BJ (cell line): ENCODE measurements around the gene ATRN. TPM values are rescaled to one million over a fixed set of nuclear protein-coding genes. Genes with fewer than 3 reads are reported as not detected.

ENCODE experiments used
- CTCF ChIA-PET: fragments of 350-600 bp; formaldehyde crosslinking; extraction: SDS; loops from one replicate; lab custom pipeline; 2021; ENCODE audit warnings: antibody characterized with exemption, inconsistent platforms; lab: Yijun Ruan, JAX
- POLR2A ChIA-PET: fragments of 300-600 bp; sonication (Branson Sonifier 250); formaldehyde crosslinking; extraction: SDS; loops from one replicate; lab custom pipeline; 2021; ENCODE audit warnings: antibody characterized with exemption; lab: Charles Lee
- DNase-seq: peaks from one replicate; pipeline ENCODE4 v3.0.0-alpha.2; 2011; ENCODE audit warnings: low read depth
- H3K27me3 ChIP-seq: 2 replicates; pipeline ENCODE4 v1.6.0; 2011; ENCODE audit warnings: low read length; ENCODE audit not compliant: control insufficient read depth, insufficient read depth
- H3K36me3 ChIP-seq: 2 replicates; pipeline ENCODE4 v1.5.1; 2011; ENCODE audit warnings: low read length; ENCODE audit not compliant: control insufficient read depth, insufficient read depth
- H3K4me3 ChIP-seq: 2 replicates; pipeline ENCODE4 v1.5.1; 2011; ENCODE audit warnings: low read depth, mild to moderate bottlenecking, control low read depth, low read length
- CTCF ChIP-seq: IDR thresholded peaks from 2 replicates; pipeline ENCODE4 v1.5.1; 2011; ENCODE audit warnings: low read depth, mild to moderate bottlenecking, control low read depth, inconsistent platforms, low read length, moderate library complexity; ENCODE audit not compliant: insufficient read depth
- polyA plus RNA-seq: library from polyadenylated mRNA; depleted of rRNA; stranded (reverse); fragments of >200 nt; gene quantifications from 2 replicates; pipeline ENCODE4 v1.2.3, GENCODE V29; 2011

Gene ATRN
- polyA plus RNA-seq, 1 experiment, result 55.7 TPM

GRCh38 chr20:3673221-3674070 lies 202.6 kb downstream of the ATRN start:
- Histone ChIP-seq H3K4me3 (no peak overlapping the region), H3K36me3 (peaks cover 62% of the 10 kb centered on the region), H3K27me3 (no peaks in the 10 kb centered on the region)
- CTCF ChIA-PET, result interaction anchor here (0.8 to 15.3 kb wide), 6 partner anchors 11 to 110 kb away, joined by 4 to 331 read pairs (median 4); partner anchors contain the start of genes ADISSP and SIGLEC1
- no peak for TF ChIP-seq CTCF
- POLR2A ChIA-PET, result no interaction called here
- DNase-seq, result no peak

- POLR2A ChIA-PET, result interaction anchor here (0.7 kb wide), 1 partner anchor 42 kb away, joined by 5 read pairs; no protein-coding TSS in a partner anchor
- CTCF ChIA-PET, result interaction anchor here (0.8 to 15.3 kb wide), 7 partner anchors 10 to 111 kb away, joined by 3 to 331 read pairs (median 4); partner anchors contain the start of genes ADISSP and SIGLEC1
- no peak overlapping the region for H3K4me3 ChIP-seq
- no peak for DNase-seq
- no peak for TF ChIP-seq CTCF
- peaks cover 60% of the 10 kb centered on the region for H3K36me3 ChIP-seq
- no peaks in the 10 kb centered on the region for H3K27me3 ChIP-seq
Measured at GRCh38 chr20:3674447-3674846, 203.6 kb downstream of the ATRN start.

GRCh38 chr20:3674995-3675900 lies 204.4 kb downstream of the ATRN start:
- TF ChIP-seq CTCF, result no peak
- ChIA-PET CTCF (interaction anchor here (0.9 to 15.3 kb wide), 10 partner anchors 8 to 112 kb away, joined by 3 to 331 read pairs (median 16); partner anchors contain the start of genes CENPB, SIGLEC1 and SPEF1), POLR2A (interaction anchor here (0.7 kb wide), 1 partner anchor 41 kb away, joined by 5 read pairs; no protein-coding TSS in a partner anchor)
- H3K36me3 ChIP-seq, result peaks cover 59% of the 10 kb centered on the region
- no peak for DNase-seq
- no peaks in the 10 kb centered on the region for H3K27me3 ChIP-seq
- H3K4me3 ChIP-seq, result no peak overlapping the region

- DNase-seq, result no peak
- H3K27me3 ChIP-seq, result no peaks in the 10 kb centered on the region
Measured at GRCh38 chr20:3677733-3678132, 206.9 kb downstream of the ATRN start.

More at GRCh38 chr20:3677733-3678132, 206.9 kb downstream of the ATRN start:
- peaks cover 35% of the 10 kb centered on the region for H3K36me3 ChIP-seq
- ChIA-PET POLR2A (interaction anchor here (0.5 to 1.8 kb wide), 4 partner anchors 10 to 129 kb away, joined by 3 to 8 read pairs (median 4); no protein-coding TSS in a partner anchor), CTCF (interaction anchor here (0.7 to 15.3 kb wide), 24 partner anchors 9 to 394 kb away, joined by 3 to 331 read pairs (median 6); partner anchors contain the start of genes CENPB, SIGLEC1 and SPEF1)
- TF ChIP-seq CTCF, result no peak
- no peak overlapping the region for H3K4me3 ChIP-seq
